DMS 273 treated with DMSO at 0.1 percent for 48 hours (cell line): ENCODE measurements around the gene TAX1BP3.

Experiments
- DNase-seq: peaks from one replicate; lab custom pipeline; 2025; lab: John Stamatoyannopoulos, UW

TAX1BP3 gene

GRCh38 chr17:3657874-3658783 is 10.2 kb downstream of the TAX1BP3 start:
- no peak for DNase-seq

DNA sequence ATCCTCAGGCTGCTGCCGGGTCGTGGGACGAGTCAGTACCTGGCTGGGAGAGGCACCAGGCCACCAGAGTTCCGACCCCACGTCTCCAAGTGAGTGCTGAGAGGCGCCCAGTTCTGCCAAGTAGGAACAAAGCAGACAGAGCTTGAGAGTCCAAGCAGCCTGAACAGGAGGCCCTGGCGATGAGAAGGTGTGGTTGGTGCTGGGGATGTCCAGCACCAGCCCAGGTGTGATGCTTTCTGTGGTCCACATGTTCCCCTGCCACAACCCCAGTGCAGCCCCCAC is 10.8 kb downstream of the TAX1BP3 start:
- no peak for DNase-seq

GRCh38 chr17:3656755-3657587 is 11.4 kb downstream of the TAX1BP3 start:
- DNase-seq: no peak

DNA sequence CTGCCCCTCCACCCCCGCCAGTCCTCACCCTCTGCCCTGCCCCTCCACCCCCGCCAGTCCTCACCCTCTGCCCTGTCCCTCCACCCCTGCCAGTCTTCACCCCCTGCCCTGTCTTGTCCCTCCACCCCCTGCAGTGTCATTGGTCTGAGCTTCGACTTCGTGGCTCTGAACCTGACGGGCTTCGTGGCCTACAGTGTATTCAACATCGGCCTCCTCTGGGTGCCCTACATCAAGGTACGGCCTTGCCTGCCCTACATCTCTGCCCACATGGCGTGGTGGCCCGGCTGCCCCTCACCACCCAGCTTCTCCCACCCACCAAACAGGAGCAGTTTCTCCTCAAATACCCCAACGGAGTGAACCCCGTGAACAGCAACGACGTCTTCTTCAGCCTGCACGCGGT is 12.0 kb downstream of the TAX1BP3 start:
- no peak for DNase-seq

DNA sequence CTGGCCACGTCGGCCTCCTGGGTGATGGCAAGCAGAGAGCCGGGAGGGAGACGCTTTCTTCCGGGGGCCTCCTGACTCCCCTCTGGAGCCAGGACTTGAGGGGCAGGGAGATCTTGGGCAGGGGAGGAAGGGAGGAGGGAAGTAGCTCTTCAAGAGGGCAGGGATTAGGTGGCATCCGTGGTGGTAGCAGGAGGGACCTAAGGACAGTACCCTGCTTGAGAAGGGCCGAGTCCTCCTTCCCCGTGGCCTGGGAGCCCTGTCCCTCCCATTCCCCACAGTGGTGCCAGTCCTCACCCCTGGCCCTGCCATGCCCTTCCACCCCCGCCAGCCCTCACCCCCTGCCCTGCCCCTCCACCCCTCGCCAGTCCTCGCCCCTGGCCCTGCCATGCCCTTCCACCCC is 12.6 kb downstream of the TAX1BP3 start:
- no peak for DNase-seq

GRCh38 chr17:3647769-3648555 is 20.4 kb downstream of the TAX1BP3 start:
- no peak for DNase-seq

DNA sequence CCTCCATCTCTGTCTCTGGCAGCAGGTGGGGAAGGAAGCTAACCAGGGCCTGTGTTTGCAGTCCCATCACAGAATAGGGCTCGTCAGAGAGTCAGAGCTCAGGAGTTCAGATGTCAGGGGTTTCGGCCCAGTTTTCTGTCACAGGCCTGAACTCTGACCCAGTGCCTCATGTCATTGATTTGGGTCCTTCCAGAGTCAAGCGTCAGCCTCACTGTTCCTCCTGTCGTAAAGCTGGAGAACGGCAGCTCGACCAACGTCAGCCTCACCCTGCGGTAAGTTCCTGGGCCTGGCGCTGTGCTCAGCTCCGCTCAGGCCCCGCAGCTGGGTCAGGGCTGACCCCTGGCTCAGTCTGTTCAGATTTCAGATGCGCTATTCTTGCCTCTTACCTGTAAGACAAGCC is 21.1 kb downstream of the TAX1BP3 start:
- DNase-seq: no peak

GRCh38 chr17:3645310-3645709 is 23.1 kb downstream of the TAX1BP3 start:
- DNase-seq: no peak

DNA sequence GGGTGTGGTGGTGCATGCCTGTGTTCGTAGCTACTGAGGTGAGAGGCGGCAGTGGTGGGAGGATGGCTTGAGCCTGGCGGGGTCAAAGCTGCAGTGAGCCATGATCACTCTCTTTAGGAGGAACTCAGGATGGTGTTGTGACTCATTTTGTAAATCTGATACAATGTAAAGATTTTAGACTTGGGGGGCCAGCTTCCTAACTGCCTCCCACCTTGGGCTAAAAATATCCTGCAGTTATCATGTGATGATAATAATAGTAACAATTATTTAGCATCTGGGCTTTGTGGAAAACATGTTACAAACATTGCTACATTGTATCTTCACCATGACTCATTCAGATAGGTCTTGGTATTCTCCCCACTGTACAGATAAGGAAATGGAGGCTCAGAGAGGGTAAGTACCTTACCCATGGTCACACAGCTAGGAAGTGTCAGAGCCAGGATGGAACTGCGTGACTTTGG is 24.5 kb downstream of the TAX1BP3 start:
- no peak for DNase-seq

DNA sequence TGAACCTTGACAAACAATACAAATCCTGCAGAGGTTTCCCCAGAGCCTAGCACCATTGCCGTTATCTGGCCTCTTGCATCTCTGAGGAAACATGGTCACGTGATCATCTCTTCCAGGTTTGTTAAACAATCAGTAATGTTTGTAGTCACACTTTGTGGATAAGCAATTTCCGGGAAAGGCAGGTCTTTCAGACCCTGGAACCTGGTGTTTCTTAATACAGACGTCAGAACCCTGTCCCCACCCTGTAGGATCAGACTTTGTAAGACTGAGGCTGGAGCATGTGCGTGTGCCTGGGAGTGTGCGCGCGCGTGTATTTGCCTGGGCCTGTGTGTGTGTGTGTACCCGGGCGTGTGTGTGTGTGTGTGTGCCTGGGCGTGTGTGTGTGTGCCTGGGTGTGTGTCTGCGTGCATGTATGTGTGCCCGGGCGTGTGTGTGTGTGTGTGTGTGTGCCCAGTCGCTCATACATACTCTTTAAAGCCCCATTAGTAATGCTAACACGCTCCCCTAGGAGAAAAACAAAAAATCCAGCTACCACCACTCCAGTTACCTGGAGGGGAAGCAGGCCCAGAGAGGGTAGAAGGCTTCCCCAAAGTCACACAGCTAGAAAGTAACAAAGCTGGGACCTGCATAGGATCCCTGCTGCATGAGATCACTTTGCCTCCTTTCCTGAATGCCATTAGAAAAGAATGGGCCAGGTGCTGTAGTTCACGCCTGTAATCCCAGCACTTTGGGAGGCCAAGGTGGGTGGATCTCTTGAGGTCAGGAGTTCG is 26.5 kb downstream of the TAX1BP3 start:
- DNase-seq: no peak

GRCh38 chr17:3641014-3641413 is 27.4 kb downstream of the TAX1BP3 start:
- no peak for DNase-seq

GRCh38 chr17:3639981-3640596 is 28.3 kb downstream of the TAX1BP3 start:
- DNase-seq: no peak

DNA sequence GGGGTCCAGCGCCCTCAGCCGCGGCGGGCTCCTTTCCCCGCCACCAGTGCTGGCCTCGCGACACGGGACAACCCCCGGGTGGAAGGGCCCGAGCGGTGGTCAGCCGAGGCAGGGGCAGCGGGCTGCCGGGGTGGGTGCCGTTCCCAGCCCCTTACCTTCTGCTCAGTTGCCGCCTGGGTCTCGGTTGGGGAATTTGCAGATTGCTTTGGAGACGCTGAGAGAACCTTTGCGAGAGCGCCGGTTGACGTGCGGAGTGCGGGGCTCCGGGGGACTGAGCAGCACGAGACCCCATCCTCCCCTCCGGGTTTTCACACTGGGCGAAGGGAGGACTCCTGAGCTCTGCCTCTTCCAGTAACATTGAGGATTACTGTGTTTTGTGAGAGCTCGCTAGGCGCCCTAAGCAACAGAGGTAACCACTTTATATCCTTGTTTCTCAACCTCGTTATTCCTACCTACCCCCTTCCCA is 31.4 kb downstream of the TAX1BP3 start:
- DNase-seq: no peak

DNA sequence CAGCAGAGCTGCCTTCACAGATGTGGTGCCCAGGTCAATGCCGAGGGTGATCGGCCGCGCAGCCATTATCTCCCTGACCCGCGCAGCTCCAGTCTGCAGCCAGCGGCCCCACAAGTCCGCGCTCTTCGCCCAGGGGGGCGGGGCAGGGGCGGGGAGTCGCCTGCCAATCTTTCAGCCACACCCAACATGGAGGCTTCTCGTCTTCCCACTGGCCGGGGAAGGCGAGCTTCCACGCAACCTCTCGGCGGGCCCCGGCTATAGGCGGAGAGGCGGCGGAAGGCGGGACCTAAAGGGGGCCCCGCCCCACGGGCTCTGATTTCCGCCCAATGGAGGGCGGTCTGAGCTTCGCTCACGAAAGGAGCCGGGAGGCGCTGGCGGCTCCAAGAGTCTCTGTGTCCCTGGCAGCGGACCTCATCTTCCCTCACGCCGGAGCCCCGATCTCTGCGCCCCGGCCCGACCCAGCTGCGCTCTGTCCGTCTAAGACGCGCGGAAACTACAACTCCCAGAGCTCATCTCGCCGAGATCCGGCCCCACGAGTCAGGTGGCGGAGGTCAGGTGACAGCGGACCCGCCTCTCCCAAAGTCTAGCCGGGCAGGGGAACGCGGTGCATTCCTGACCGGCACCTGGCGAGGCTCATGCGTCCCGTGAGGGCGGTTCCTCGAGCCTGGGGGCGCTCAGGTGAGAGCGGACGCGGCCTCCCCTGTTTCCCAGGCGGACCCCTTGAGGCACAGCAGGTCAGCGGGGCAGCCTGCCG is 32.0 kb downstream of the TAX1BP3 start, which contains the start of the genes CTNS and SHPK:
Gene CTNS, plus strand, starts transcription at position 607 of the 754 bp plus-strand sequence. CDS start 3,447 bp downstream, outside the sequence.
Gene SHPK, minus strand, starts transcription at position 97 of the 754 bp plus-strand sequence. Its CDS starts 31 bp downstream, at position 66.
- peak; percentile 82 for DNase-seq

GRCh38 chr17:3635474-3636153 is 32.8 kb downstream of the TAX1BP3 start:
- DNase-seq: no peak

DNA sequence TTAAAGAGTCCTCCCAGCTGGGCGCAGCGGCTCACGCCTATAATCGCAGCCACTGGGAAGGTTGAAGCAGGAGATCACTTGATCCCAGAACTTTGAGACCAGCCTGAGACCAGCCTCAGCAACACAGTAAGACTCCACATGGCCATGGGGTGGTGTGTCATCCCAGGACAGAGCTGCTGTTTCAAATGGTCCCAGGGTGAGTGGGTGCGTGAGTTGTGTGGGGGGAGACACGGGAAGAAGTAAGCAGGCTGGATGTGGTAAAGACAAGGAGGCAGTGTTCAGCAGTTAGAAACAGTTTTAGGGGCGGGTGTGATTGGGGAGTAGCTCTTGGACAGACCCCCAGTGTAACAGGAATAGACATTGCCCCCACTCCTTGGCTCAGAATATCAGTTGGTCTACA is 36.1 kb downstream of the TAX1BP3 start:
- DNase-seq: no peak

DNA sequence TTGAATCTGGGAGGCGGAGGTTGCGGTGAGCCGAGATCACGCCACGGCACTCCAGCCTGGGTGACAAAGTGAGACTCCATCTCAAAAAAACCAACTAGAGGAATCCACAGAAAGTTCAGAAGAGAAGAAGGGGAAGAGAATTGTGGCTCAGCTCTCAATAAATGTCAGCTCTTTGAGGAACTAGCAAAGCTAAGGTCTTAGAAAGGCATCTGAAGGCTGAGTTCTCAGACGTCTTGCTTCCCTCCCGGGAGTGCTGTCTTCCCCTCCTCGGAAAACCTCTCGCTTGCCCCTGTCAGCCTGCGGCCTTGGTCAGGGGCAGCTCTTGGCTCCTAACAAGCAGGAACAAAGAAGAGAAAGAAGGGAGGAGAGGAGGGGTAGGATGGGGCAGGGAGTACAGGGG is 37.6 kb downstream of the TAX1BP3 start:
- DNase-seq: no peak

DNA sequence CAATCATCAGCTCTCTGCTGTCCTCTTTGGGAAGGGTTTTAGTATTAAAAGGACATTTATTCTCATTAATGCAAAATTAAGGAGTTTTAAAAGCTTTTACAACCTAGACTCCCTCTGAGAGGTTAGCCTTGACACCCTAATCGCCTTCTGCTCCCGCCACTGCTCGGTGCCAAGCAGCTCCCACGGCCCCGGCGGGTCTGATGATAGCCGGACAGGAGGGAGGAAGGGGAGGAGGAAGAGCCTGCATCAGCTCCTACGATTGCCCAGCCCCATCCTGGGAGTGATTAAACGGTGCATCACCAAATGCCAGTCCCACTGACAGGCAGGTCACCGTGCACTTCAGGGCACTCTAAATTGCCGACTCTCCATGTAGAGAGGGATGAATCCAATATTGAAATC is 40.6 kb downstream of the TAX1BP3 start:
- no peak for DNase-seq
